Large intestine (tissue), 3 donors: ENCODE data around the gene PPIF. TPM values are rescaled to one million over a fixed set of nuclear protein-coding genes. Genes with fewer than 3 reads are reported as not detected.
A peak's percentile ranks its signal among the peaks of the same experiment; 100 is the strongest.

Source experiments
- DNase-seq, 2 donors: peaks; one replicate each; pipeline versions ENCODE4 v3.0.0 to v3.0.0-alpha.2; 2013
- H3K27ac ChIP-seq: one replicate; pipeline ENCODE4 v1.5.1; 2013; ENCODE audit warnings: low read length
- H3K27me3 ChIP-seq: 2 replicates; pipeline ENCODE4 v1.6.1; 2013; ENCODE audit warnings: low read length; ENCODE audit not compliant: control insufficient read depth, insufficient read depth
- H3K36me3 ChIP-seq: 2 replicates; pipeline ENCODE4 v1.6.1; 2013; ENCODE audit warnings: low read length; ENCODE audit not compliant: control insufficient read depth, insufficient read depth
- H3K4me1 ChIP-seq: one replicate; pipeline ENCODE4 v1.6.1; 2013; ENCODE audit warnings: low read length; ENCODE audit not compliant: control insufficient read depth, insufficient read depth
- H3K4me3 ChIP-seq: one replicate; pipeline ENCODE4 v1.5.1; 2013; ENCODE audit warnings: low read length
- H3K9me3 ChIP-seq: one replicate; pipeline ENCODE4 v1.6.1; 2013; ENCODE audit warnings: mild to moderate bottlenecking, low read depth, low read length, moderate library complexity; ENCODE audit not compliant: control insufficient read depth
- WGBS: methylation state at CpG from one replicate; pipeline ENCODE4 v1.1.5; 2013; ENCODE audit warnings: low lambda C conversion rate; ENCODE audit not compliant: insufficient coverage; 5-methylcytosine and 5-hydroxymethylcytosine counted together
- polyA plus RNA-seq: library from polyadenylated mRNA; unstranded; fragments of 120-200 nt; gene quantifications from one replicate; pipeline ENCODE4 v1.2.1, GENCODE V29; 2013

Gene PPIF
- polyA plus RNA-seq, 1 donor = 67.5 TPM

- no peaks in the 10 kb centered on the region for H3K36me3 ChIP-seq
- H3K9me3 ChIP-seq = no peaks in the 10 kb centered on the region
- no peaks in the 10 kb centered on the region for H3K27me3 ChIP-seq
- peaks cover 9% of the 10 kb centered on the region for H3K4me1 ChIP-seq
- no CpG with 5 or more reads among the region's 5 CpGs for WGBS
- H3K27ac ChIP-seq = no peak overlapping the region
- H3K4me3 ChIP-seq = no peak overlapping the region
- no peak for DNase-seq
Measured at GRCh38 chr10:79340646-79341244, 6.5 kb upstream of the PPIF start.

DNA sequence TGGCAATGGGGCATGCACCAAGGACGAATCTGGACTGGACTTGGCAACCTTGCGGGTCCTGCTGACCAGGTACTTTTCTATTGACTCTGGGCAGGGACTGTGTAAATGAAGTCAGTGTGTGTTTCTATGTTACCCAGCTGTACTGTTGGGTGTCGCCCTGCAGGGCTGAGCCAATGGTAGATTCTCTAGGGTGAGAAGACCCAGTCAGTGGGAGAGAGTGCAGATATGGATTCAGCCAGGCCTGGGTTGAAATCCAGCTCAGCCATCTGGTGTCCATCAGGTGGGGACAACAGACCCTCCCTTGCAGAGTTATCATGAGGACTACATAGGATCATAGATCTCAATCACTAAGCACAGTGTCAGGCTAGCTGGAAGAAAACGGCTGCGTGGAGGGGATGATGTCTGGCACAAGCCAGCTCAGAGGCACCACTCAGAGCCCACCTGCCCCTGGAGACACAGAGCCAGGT, 4.9 kb upstream of the PPIF start:
- H3K36me3 ChIP-seq = no peaks in the 10 kb centered on the region
- WGBS = no CpG with 5 or more reads among the region's 5 CpGs
- no peak overlapping the region for H3K27ac ChIP-seq
- DNase-seq = no peak
- no peaks in the 10 kb centered on the region for H3K27me3 ChIP-seq
- peaks cover 18% of the 10 kb centered on the region for H3K4me1 ChIP-seq
- H3K9me3 ChIP-seq = no peaks in the 10 kb centered on the region
- H3K4me3 ChIP-seq = no peak overlapping the region

DNA sequence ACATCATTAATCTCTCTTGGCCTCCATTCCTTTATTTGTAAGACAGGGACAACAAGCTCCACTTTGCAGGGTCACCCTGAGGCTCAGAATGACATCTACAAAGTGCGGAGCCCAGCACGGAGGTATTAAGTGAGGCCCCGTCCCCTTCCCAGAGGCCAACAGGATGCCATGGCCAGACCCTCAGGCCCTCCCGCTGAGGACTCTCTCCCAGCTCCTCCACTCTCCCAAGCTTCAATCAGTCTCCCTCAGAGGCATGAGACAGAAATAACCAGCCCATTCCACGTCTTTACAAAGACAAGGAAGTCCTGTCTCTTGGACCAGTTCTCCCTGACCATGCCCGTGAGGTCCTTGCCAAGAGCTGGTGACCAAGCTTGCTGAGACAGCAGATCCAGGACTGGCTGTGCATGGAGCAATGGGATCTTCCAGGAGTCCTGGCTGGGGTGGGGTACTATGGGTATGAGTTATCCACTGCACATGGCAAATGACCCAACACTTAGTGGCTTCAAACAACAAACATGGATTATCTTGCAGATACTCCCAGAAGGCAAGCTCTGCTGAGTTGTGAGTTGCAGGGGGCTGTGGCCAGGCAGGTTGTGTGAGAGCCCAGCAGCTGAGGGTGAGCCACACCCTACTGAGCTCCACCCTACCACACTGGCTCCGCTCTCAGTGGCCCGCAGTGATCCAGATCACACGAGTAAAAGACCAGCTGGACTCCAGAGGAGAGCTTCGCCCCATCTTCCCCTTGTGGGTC, 4.3 kb upstream of the PPIF start:
- H3K36me3 ChIP-seq = no peaks in the 10 kb centered on the region
- DNase-seq = no peak
- H3K9me3 ChIP-seq = no peaks in the 10 kb centered on the region
- H3K4me3 ChIP-seq = no peak overlapping the region
- no peaks in the 10 kb centered on the region for H3K27me3 ChIP-seq
- peaks cover 18% of the 10 kb centered on the region for H3K4me1 ChIP-seq
- WGBS = no CpG with 5 or more reads among the region's 10 CpGs
- H3K27ac ChIP-seq = no peak overlapping the region

DNA sequence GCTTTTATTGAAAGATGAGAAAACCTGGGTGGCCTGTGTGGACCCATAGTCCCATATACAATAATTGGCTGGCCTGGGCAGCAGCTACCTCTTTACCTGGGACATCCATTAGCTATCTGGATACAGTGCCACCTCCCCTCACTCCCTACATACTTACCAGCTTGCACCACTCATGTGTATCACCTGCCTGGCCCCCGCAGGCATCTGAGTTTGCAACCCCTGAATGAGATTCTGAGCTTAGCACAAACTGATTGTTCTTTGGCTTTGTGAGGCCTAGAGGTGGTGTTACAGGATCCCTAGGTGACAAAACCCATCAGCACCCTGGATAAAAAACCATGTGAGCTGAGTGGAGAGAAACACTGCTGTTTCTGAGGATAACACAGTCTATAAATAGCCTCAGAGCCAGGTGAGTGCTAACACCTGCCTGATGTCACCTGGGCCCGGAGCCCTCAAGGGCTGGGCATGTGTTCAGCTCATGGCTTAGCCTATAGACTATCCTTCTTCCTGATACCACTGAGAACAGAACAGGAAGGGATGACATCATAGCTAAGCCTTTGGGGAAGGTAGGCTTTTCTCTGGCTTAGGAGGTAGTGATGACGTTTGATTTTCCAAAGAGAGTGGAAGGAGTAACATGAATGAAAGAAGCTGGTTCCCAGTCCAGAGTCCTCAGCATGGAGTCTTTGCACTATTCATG, 2.6 kb upstream of the PPIF start:
- Histone ChIP-seq H3K4me3 (no peak overlapping the region), H3K9me3 (no peaks in the 10 kb centered on the region), H3K4me1 (peaks cover 32% of the 10 kb centered on the region), H3K27ac (peak overlapping the region; percentile 16), H3K27me3 (no peaks in the 10 kb centered on the region), H3K36me3 (peaks cover 11% of the 10 kb centered on the region)
- 80% methylated on average over 1 of the region's 3 CpGs for WGBS
- DNase-seq = peak in 1 of 2 donors; percentile 76

DNA sequence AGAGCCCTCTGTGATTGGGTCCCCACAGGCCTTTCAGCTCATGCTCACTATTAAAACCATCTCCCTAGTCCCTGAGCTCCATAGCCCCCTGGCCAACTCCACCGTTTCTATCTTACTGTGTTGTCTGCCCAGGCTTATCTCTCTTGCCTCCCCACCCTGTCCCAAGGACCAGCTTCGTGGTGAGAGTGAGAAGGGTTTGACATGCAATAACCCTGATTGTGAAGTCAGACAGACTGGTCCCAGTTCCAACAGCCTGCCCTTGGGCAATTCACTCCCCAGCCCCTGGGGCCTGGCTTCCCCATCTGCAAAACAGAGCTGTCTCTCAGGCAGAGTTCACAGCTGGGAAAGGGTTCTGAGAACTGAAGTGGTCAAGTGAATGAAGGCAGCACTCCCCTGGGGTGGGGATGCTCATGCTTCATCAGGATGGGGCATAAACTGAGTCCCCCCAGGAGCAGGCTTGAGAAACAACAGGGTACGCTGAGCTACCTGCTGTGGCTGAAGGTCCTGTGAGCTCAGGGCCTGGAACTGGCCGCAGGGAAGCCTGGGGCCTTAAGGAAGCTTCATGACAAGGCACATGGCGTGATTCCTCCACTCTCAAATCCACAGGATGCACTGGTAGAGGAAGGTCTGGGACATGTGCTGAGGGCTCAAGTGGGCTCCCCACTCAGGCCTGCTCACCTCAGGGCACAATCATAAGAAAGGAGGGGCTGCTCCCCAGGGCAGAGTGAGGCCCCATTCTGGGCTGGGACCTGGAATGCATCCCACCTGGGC, 1.8 kb upstream of the PPIF start:
- H3K27me3 ChIP-seq = no peaks in the 10 kb centered on the region
- no peak overlapping the region for H3K4me3 ChIP-seq
- peak in 1 of 2 donors; percentile 65 for DNase-seq
- H3K27ac ChIP-seq = peak overlapping the region; percentile 16
- no peaks in the 10 kb centered on the region for H3K9me3 ChIP-seq
- peaks cover 35% of the 10 kb centered on the region for H3K4me1 ChIP-seq
- peaks cover 19% of the 10 kb centered on the region for H3K36me3 ChIP-seq
- WGBS = no CpG with 5 or more reads among the region's 5 CpGs

- H3K4me3 ChIP-seq = no peak overlapping the region
- WGBS = no CpG with 5 or more reads among the region's 2 CpGs
- DNase-seq = no peak
- peaks cover 24% of the 10 kb centered on the region for H3K36me3 ChIP-seq
- H3K27me3 ChIP-seq = no peaks in the 10 kb centered on the region
- peaks cover 4% of the 10 kb centered on the region for H3K9me3 ChIP-seq
- peaks cover 35% of the 10 kb centered on the region for H3K4me1 ChIP-seq
- H3K27ac ChIP-seq = no peak overlapping the region
Measured at GRCh38 chr10:79346012-79346340, 1.3 kb upstream of the PPIF start.

GRCh38 chr10:79346388-79347225, 662 bp upstream of the PPIF start:
- H3K27ac ChIP-seq = no peak overlapping the region
- no peaks in the 10 kb centered on the region for H3K27me3 ChIP-seq
- 11% methylated on average over 2 of the region's 12 CpGs for WGBS
- peaks cover 29% of the 10 kb centered on the region for H3K36me3 ChIP-seq
- no peak overlapping the region for H3K4me3 ChIP-seq
- DNase-seq = no peak
- peaks cover 35% of the 10 kb centered on the region for H3K4me1 ChIP-seq
- peaks cover 4% of the 10 kb centered on the region for H3K9me3 ChIP-seq

DNA sequence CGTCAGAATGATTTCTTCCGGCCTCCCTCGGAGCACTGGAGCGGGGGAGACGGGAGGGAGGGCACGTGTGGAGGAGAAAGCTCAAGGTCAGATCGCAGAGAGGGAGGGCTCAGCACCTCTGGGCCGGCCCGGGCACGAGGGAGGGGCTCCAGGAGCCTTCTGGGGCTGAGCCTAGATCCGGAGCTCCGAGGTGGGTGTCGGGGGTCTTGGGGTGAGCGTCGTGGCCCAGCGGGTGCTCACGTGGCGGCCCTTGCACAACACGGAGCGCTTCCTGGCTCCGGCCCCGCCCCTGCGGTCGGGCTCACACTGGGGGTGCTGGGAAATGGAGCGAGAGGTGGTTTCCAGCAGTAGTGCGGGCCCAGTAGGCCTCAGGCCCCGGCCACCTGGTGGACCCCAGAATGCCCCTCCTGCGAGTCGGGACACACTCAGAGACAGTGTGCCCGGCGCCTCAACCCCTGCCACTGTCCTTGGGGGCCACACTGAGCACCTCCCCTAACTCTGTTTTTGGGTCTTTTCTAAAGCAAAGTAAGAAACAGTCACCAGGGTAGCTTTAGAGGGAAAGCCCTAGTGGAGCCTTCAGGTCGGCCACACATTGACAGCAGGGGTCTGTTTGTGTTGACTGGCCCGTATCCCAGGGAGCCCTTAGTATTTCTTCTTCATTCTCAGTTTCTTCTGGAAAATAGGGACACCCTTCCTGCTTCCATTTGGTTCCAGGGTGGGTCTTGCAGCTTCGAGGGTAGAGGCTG, 798 bp downstream of the PPIF start:
- peaks cover 35% of the 10 kb centered on the region for H3K4me1 ChIP-seq

DNA sequence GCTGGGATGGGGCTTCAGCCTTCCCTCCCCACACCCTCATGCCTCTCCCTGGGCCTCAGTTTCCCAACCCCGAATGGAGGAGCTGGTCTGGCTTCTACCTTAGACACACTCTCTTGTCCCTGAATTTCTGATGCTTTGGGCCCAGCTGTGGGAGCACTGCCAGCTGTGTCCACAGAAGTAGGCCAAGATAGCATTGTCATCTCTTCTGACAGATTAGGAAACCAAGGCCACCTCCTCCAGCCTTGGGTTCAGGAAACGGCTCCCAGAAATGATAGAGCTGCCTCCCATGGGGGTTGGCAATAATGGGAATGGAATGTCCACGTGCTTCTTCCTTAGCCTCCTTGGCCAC, 1.3 kb downstream of the PPIF start:
- WGBS = no CpG with 5 or more reads among the region's 3 CpGs
- Histone ChIP-seq H3K4me3 (peak overlapping the region; percentile 73), H3K9me3 (peaks cover 4% of the 10 kb centered on the region), H3K36me3 (peaks cover 49% of the 10 kb centered on the region), H3K27me3 (no peaks in the 10 kb centered on the region), H3K4me1 (peaks cover 35% of the 10 kb centered on the region), H3K27ac (peak overlapping the region; percentile 16)
- no peak for DNase-seq

More for the DNA sequence above, 798 bp downstream of the PPIF start:
- H3K9me3 ChIP-seq = peaks cover 4% of the 10 kb centered on the region
- peak; percentile 71 to 86 for DNase-seq
- H3K27me3 ChIP-seq = no peaks in the 10 kb centered on the region
- H3K36me3 ChIP-seq = peaks cover 43% of the 10 kb centered on the region
- H3K4me3 ChIP-seq = peak overlapping the region; percentile 73
- H3K27ac ChIP-seq = peak overlapping the region; percentile 58
- no CpG with 5 or more reads among the region's 34 CpGs for WGBS
